ENCODE data around the gene DNAJC1.

- TF ChIP-seq EZH2 (IDR thresholded peaks at IDR 0.05; ENCODE audit: borderline replicate concordance, insufficient read depth, low read length, poor library complexity, severe bottlenecking) = no peak
- no peak for TF ChIP-seq EP300 (conservative IDR thresholded peaks at IDR 0.05; ENCODE audit: poor library complexity, severe bottlenecking)
- no peak for TF ChIP-seq CTCF (IDR thresholded peaks at IDR 0.05; ENCODE audit: poor library complexity, severe bottlenecking)
- no peak for TF ChIP-seq TAF1 (IDR thresholded peaks at IDR 0.05; ENCODE audit: low read depth)
- TF ChIP-seq SMC3 (conservative IDR thresholded peaks at IDR 0.05; ENCODE audit: poor library complexity) = no peak
- no peak for TF ChIP-seq RAD21 (conservative IDR thresholded peaks at IDR 0.05)
- TF ChIP-seq REST (IDR thresholded peaks at IDR 0.05; ENCODE audit: borderline replicate concordance) = no peak
- no peak for TF ChIP-seq POLR2AphosphoS5 (IDR thresholded peaks at IDR 0.05)
- no peak for TF ChIP-seq MXI1 (conservative IDR thresholded peaks at IDR 0.05; ENCODE audit: poor library complexity, severe bottlenecking)
Observed at GRCh38 chr10:21912625-21913024, 90.9 kb downstream of the DNAJC1 start.

Measured in neural cell (in vitro differentiated cells).